NCI-H526 (cell line): ENCODE results near the gene VCAN.

Experiments
- DNase-seq, 2 experiments: peaks; one replicate each; lab custom pipeline; 2025; lab: John Stamatoyannopoulos, UW

The VCAN gene

GRCh38 chr5:83564069-83564749, 92.7 kb downstream of the VCAN start:
- peak in 1 of 2 experiments; percentile 33 for DNase-seq

DNA sequence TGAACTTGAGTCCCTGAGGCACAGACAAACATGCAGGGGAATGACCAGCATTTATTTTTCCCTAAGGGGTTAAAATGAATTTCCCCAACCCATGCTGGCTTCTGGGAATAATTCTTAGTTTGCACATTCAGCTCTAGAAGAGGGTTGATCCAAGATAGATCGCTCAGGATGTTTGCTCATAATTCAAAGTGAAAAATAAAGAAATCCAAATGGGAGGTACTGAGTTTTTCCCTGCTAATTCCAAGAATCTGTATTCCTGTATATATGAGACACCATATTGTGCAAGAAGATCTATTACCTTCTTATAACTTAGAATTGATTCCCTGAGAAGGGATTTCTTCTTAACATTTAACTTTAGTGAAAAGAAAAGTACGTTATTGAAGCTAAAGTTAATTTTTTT, 96.2 kb downstream of the VCAN start:
- DNase-seq, result no peak

- DNase-seq, result no peak
Observed at GRCh38 chr5:83568186-83568585, 96.6 kb downstream of the VCAN start.

- DNase-seq, result no peak
Observed at GRCh38 chr5:83570916-83571315, 99.4 kb downstream of the VCAN start.

- no peak for DNase-seq
Observed at GRCh38 chr5:83572271-83572670, 100.7 kb downstream of the VCAN start.

DNA sequence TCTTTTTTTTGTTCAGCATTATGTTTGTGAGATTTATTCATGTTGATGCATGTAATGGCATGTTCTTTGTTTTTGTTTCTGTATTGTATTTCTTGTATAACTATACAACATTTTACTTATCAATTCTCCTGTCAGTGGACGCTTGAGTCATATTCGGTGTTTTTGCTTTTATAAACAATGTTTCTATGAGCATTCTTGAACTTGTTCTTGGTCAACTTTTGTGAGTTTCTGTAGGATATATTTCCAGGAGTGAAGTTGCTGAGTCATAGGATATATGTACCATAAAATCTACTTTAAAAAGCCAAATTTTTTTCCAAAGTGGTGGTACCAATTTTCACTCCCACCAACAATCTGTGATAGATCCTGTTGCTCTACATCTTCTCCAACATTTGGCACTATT, 104.8 kb downstream of the VCAN start:
- DNase-seq, result no peak

- DNase-seq, result no peak
Observed at GRCh38 chr5:83577036-83577636, 105.6 kb downstream of the VCAN start.

DNA sequence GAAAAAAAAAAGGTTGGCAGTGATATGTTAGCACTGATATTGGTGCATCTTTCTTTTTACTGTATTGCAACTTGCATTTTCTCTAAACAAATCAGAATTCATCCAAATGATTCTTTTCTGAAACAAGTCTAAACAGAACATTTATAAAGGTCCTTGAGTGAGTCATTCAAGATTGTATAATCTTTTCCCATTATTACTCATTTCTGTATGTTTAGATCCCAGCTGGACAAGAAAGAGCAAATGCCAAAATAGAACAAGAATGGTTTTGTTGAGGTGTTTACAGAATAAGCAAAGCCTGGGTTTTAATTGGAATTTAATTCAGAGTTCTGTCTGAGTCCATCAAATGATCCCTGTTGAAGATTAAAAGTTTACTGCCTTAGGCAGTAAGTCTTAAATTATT, 112.3 kb downstream of the VCAN start:
- DNase-seq, result no peak

DNA sequence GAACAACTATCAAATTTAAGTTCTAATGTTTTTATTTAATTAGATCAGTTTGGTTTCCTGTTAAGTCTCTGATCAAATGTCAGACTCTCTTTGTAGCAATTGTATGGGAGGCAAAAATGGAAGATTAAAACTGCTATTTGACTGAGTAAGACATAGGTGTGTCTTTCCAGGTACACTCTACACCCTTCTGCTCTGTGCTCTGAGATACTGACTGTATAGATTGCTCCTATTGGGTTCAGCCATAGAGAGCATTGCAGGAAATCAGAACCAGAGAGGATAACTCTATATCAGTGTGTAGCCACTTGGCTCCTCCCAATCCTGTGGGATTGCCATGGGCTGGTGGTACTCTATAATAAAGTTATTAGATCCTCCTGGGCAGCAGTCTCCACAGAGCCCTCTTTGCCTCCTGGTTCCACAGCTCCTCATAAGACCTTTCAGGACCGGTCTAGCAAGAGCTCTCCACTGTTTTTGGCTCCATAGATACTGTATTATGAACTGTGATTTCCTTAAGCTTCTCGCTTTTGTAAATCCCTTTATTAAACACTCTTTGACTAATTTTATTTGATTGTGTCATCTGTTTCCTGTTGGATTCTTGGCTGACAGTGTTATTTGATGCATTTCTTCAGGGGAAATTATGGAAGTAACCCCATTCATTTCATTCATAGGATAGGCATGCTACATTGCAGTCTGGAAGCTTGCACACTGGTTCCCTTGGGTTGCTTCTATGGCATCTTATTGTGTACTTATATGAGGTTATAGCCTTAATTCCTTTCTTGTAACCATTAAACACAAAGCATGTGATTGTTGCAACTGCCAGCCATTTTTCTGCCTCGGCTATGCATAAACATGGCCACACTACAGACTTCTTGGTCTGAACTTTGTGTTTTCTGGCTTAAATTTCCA, 115.6 kb downstream of the VCAN start:
- DNase-seq, result no peak

GRCh38 chr5:83589786-83590185, 118.2 kb downstream of the VCAN start:
- no peak for DNase-seq

GRCh38 chr5:83590966-83591365, 119.4 kb downstream of the VCAN start:
- no peak for DNase-seq

DNA sequence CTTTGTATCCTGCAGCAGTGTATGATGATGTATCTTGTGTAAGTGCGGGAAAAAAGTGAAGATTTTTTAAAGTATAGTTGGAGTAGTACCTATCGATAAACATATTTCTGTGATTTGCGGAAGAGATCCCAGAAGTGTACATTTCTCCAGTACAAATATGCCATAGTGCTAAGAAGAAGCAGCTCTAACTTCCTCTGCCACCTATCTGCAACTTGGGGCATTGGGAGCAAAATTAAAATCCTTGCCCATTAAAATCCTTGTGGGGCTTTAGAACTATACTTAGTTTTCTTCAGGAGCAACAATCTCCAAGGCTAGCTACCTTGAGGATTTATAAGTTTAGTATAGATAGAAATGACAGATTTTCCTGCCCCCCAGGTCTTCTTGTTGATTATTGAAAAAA, 123.7 kb downstream of the VCAN start:
- no peak for DNase-seq

DNA sequence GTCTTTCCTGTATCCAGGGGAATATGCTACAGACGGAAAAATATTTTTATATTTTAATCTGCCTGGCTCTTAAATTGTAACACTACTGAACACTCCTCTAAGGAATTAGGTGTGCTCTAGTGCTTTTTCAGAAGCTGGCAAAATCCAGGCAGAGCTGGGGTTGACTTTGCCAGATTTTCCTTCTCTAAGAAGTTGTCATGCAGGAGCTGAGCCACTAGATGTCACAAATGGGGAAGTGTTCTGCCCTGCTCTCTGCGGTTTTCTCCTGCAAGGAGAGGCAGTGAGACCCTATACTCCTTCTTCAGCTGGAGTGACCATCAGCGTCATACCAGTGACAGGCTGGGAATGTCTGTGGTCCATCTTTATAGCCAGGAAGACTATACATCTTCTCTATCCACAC, 136.6 kb downstream of the VCAN start:
- DNase-seq, result peak; percentile 5 to 44

GRCh38 chr5:83614841-83615240, 143.3 kb downstream of the VCAN start:
- no peak for DNase-seq

GRCh38 chr5:83628360-83628759, 156.8 kb downstream of the VCAN start:
- DNase-seq, result no peak
